SW480 (cell line): ENCODE data around the gene ZC3H12C.

Experiments
- DNase-seq: peaks from one replicate; pipeline ENCODE4 v3.0.0-alpha.2; 2016; ENCODE audit warnings: low spot score

ZC3H12C gene

DNA sequence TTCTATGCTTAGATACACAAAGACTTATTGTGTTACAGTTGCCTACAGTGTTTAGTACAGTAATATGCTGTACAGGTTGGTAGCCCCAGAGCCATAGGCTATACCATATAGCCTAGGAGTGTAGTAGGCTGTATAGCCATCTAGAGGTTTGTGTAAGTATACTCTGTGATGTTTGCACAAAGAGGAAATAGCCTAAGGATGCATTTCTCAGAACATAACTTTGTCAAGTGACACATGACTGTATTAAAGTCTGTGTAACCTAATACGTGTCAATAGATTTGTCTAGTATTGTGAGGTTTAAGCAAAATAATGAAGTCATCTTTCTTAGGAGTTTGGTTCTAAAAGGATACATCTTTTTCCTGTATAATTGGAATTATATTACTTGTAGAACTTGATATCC is 5.5 kb downstream of the ZC3H12C start:
- no peak for DNase-seq

DNA sequence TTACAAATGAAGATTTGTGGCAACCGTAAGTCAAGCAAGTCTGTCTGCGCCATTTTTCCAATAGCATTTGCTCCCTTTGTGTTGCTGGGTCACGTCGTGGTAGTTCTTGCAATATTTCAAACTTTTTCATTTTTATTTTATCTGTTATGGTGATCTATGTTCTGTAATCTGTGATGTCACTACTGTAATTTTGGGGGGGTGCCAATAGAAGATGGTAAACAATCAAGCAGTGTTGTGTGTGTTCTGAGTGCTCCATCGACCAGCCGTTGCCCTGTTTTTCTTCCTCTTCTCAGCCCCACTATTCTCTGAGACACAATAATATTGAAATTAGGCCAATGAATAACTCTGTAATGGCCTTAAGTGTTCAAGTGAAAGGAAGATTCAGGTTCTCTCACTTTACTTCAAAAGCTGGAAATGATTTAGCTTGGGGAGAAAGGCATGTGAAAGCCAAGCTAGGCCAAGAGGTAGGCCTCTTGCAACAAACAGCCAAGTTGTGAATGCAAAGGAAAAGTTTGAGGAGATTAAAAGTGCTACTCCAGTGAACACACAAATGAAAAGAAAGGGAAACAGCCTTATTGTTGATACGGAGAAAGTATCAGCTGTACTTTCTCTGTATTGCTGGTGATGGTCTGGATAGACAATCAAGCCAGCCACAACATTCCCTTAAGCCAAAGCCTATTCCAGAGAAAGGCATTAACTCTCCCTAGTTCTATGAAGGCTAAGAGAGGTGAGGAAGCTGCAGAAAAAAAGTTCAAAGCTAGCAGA is 7.5 kb downstream of the ZC3H12C start:
- DNase-seq = no peak

DNA sequence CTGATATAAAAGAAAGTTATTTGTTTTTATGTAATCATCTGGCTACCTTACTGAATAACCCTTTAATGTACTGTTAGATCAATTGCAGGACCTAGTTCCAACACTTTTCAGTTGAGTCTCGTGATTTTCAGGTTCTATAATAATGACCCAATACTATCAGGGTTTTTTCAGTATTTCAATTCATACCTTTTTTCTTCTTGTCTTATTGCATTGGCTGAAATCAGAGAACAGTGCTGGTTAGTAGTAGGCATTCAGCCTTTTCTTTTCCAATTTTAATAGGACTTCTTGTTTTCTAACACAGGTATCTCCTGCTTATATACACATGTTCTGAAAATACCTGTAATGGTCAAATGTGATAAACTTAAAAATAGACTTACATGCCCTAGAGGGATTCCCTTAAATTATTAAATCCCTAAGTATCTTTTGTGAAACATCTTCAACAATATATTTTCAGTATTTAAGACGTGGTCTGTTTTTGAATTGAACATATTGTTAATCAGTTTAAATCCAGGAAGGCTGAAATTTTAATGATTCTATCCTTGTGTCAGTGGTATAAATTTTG is 13.6 kb downstream of the ZC3H12C start:
- DNase-seq = no peak

DNA sequence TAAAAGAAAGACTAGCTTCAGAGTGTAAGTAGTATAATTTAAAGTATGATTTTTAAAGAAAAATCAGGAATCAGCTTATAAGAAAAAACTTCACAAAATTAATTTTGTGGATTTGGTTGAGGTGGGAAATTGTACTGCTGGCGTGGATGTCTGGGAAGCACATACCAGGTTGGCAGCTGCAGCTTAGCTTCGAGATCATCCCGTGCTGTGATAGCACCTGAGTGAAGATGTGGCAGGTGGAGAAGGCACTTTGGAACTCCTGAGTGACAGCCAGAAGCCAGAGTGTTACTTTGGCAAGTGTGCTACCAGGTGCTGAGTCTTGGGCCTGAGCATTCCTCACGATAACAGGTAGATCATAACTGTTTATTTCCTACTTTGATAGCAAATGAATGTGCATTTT is 17.7 kb downstream of the ZC3H12C start:
- DNase-seq = no peak

DNA sequence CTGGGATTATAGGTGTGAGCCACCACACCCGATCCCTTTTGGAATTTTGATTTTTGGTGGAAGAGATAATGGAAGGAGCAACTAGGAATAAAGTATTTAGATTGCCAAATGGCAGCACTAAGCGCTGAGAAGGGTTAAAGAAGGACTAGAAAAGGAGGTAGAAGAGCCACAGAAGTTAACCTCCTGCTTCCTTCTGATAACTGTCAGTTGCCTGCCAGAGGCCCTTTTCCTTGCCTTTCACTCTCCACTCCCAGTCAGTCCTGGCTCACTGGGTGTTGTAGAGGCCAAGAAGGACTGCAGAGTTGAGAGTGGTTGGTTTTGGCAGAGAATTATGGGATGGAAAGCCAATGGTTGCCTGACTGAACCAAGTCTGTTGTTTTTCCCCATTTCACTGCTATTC is 19.3 kb downstream of the ZC3H12C start:
- DNase-seq = no peak

DNA sequence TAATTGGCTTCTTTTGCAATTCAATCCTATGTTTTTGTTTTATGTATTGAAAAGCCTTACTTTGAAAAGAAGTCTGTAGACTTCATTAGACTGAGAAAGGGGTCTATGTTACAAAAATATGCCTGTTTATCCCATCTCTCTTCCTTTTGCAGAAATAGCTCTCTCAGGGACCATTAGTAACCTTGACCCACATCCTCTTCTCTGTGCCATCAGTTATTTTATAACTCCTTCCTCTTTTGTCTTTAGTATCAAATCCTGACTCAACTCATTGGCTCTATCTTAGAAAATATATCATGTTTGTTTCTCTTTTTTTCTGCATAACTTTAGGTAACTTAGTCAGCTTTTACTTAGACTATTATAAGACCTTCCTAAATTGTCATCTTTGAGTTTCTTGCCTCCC is 20.3 kb downstream of the ZC3H12C start:
- no peak for DNase-seq

DNA sequence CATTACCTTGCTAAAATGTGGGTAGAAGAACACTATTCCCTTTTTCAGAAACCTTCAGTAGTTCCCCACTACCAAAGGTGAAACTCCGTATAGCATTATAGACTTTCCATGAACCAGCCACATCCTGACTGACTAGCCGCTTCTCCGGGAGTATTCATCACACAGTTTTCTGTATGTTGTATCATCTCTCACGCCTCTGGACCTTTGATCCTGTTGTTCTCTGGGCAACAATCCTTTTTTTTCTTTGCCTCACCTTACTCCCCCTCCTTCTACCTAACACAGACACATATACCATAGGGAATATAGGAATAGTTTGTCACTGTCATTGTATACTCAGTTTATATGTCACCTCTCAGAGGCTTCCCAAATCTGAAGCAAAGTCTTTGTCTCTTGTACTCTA is 20.8 kb downstream of the ZC3H12C start:
- DNase-seq = no peak

DNA sequence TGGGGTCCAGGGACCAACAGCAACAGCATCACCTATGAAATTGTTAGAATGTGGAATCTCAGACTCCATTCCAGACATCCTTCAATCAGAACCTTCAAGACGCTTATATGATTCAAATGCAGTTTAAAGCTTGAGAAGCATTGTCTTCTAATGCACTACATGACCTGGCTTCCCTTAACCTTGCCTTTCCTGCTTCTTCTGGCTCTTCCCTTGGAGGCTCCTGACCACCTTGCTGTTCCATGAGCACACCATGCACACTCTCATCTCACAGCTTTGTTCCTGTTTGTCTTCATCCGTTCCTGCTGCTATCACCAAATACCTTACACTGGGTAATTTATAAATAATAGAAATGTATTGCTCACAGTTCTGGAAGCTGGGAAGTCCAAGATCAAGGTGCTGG is 26.1 kb downstream of the ZC3H12C start:
- no peak for DNase-seq

DNA sequence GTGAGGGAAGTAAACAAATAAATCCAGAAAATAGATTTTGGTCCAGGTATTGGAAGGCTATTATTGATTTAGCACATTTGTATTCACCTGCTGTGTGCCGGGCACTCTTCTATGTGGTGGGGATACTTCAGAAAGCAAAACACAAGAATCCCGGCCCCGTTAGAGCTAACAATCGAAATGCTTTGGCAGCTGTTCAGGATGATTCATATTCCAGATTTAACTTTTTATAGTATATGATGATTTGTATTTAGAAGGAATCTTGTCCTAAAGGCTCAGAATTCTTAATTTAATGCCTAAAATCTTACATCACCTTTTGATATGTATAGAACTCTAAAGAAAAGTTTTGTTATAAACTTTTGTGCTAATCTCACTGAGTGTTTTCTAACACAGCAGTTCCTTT is 28.0 kb downstream of the ZC3H12C start:
- no peak for DNase-seq

DNA sequence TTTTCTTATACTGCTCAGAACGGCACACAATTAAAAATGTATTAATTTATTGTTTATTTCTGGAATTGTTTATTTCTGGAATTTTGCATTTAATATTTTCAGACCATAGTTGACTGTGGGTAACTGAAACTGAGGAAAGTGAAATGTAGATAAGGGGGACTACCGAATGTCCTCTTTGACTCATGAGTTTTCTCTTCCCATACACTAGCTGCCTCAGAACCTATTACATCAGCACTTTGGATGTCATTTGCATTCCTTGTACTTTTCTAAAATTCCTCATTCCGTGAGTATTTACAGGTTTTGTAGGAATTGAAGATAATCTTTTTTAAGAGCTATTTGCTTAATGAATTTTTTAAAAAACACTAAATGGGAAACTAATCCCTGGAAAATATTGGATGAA is 29.8 kb downstream of the ZC3H12C start:
- DNase-seq = no peak

DNA sequence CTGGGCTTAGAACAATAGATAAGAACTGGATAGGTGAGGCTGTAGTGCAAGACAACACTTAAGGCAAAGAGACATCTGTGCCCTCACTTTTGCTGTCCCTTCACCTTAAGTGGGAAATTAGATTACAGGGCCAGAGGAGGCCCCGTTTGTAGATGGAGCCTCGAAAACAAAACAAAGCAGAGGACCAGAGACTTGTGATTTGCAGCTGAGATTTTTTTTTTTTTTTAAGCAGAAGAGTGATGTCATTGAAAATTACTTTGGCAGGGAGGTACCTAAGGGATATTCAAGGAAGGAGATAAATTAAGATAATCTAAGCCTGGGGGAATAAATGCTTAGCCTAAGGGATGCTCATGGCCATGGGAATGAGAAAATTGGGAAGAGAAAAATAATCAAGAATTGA is 31.4 kb downstream of the ZC3H12C start:
- DNase-seq = no peak

DNA sequence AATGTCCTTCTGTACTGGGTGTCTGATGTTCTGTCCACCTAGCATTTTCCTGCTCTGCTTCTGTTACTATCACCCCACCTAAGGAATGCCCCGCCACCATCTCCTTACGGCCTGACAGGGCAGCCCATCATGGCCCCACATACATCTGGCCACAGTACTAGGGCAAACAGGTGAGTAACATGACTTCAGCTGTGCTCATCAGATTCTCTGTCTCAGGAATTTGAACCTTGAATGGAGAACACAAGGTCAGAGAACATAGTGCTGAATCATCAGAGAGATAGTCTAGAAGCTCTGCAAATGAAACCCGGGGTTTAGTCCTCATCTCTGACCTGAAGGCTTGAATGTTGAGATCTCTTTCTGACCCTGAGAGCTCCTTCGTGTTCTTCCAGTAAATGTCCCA is 32.4 kb downstream of the ZC3H12C start:
- DNase-seq = no peak

DNA sequence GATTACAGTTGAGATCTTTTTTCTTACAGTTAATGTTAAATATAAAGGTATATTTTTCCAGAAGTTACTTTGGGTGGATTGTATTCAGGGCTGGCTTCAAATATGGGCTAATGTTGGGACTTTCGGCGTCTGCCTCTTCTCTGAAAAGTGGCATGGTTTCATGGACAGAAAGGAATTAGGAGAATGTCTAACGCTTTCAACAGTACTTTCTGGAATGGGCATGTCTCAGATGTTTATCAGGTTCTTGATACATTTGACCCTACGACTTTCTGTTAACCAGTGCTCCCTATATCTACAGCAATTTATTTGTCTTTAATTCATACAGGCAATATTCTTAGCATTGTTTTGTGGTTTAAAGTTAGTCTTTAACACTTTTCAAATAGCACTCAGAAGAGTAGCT is 33.7 kb downstream of the ZC3H12C start:
- no peak for DNase-seq

DNA sequence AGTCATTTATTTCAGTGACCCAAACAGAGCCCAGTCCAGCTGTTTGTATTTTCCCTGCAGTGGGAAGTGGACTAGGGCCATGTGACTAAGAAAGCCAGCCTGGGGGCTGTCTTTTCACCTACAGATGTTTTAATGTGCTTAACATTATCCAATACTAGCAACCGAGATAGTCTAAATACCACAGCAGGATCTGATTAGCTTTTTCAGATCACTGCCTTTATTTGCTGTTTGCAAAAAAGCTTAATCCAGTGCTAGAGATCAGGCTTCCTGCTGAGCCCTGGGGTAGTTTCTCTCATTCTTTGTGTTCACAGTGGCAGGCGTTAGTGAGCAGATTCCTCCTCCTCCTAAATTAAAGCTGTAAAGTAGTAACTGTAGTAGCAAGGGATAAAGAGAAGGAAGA is 35.0 kb downstream of the ZC3H12C start:
- DNase-seq = no peak

DNA sequence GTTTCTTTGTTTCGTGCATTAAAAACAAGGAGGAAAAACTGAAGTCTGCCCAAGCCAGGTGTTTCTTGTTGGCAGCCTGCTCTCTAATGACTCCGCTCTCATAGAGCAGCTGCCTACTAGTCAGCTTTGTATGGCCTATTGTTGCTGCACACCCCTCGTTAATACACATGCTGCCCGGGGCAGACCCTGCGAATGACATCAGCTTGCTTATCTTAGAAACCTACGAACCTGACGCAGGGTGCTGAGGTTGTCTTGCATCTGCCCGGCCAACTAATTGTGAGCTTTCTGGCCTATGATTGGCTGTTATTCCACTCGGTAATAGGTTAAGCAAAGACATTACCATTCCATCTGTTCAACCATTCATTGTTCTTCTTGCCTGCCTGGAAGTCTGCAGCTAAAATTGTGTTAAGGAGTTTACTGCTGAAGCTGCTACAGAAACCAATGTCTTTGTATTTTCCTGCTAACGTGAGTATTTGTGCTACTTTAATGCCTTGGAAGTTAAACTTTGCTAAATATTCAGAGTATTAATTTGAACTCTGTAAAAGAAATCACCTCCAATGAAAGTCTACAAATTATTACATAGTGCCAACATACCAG is 37.5 kb downstream of the ZC3H12C start:
- DNase-seq = no peak

DNA sequence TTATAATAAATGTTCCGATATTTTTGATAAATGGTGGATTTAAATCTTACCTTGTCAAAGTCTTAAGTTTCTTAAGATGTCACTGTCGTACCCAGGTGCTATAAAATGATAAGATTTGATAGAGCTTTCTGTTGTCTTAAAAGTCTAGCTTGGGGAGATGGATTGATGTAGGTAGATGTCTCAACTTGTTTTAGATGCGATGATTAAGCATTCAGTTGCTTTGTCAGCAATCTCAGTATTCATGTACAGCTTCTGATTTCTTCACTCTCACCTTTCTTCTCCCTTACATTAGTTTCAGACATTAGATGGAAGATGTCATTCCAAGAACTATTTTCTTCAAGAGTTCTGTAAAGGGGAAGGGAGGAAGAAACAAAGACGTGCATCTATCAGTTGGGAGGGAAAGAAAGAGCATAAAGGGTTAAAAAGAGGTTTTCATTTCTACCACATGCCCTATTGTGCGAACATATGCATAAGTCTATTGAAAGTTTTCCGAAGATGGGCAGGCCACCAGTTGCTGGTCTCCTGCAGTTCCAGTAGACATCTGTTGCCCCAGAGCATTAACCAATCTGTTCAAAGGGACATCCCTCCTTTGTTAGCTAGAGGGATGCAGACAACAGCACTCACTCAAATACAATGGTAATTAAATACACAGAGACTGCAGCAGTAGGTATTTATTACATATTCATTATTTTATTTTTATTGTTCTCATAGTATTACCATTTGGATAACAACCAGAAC is 38.4 kb downstream of the ZC3H12C start:
- no peak for DNase-seq

DNA sequence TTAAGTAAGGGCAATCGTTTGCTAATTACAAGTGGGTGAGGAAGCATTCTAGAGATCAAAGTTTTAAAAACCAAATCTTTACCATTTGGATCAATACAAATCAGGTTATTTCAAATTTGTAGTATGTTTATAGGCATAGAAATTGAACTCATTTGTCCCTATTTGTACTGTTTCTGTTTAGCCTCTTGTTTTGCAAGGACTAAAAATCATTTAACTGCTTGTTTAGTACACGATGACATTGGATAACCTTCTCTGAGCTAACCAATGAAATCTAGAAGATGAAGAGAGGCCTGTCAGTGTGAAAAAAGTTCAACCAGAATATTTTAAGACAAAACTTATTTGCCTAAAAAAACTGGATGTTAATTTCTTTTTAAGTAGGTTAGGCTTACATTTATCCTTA is 40.0 kb downstream of the ZC3H12C start:
- no peak for DNase-seq

DNA sequence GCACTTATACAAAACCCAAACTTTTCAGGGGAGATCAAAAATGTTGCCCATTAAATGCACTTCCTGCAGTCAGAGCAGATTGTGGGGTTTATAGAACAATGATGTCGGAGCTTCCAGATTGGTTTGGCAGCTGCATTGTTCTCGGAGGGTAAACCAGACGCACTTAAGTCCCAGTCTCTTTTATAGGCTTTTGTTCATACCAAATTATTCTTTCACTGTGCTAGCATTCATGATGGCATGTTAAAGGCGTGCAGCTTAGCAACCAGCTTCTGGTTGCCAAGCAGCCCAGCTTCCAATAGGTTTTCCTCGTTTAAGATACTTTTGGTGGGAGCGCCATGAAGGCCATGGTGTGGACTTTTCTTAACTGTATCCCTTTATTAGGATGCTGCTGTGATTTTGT is 40.9 kb downstream of the ZC3H12C start:
- no peak for DNase-seq

DNA sequence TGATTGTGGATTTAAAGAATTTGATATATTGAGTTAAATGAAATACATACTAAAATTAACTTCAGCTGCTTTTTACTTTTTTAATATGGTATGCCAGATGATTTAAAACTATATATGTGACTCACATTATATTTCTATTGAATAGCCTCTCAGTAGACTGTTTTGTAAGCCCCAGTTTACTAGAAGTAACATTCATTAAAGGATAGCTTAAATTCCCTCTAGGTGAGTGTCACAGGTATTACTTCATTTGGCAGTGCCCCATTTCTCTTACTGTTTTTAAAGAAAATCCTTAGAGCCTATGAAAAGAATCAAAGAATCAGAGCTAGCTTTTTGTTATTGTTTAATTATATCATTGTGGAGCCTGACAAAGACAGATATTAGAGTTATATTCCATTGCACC is 48.6 kb downstream of the ZC3H12C start:
- DNase-seq = no peak

DNA sequence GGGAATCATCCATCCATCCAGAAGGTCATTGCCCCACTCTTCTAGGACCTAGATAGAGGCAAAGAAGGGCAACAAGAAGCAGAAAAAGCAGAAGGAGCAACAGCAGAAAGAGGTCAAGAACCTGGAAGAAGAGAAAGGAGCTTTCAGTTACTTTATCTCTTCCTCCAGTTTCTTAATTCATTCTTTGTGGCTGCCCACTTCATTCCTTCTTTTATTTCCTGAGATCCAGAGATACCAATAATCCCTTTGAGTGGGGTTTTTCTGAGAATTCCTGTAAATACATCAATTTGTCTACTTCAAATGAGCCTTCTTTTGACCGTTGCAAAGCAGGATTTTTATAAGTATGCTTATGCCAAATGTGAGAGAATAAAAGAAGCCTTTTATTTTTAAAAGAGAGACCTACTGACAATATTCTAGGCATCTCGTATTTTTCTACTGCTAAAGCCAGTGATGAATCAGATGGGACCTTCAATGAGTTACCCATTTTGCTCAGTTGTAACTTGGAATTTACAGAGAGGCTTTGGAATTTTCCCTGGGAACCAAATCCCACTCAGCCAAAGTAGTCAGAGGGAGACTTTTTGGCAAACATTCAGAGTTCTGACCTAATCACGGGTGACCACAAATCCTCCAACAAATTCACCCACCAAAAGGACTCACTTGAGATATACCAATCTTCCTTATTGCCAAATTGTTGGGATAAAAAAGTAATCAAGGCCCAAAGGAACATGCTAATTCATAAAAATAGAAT is 54.9 kb downstream of the ZC3H12C start:
- DNase-seq = no peak

DNA sequence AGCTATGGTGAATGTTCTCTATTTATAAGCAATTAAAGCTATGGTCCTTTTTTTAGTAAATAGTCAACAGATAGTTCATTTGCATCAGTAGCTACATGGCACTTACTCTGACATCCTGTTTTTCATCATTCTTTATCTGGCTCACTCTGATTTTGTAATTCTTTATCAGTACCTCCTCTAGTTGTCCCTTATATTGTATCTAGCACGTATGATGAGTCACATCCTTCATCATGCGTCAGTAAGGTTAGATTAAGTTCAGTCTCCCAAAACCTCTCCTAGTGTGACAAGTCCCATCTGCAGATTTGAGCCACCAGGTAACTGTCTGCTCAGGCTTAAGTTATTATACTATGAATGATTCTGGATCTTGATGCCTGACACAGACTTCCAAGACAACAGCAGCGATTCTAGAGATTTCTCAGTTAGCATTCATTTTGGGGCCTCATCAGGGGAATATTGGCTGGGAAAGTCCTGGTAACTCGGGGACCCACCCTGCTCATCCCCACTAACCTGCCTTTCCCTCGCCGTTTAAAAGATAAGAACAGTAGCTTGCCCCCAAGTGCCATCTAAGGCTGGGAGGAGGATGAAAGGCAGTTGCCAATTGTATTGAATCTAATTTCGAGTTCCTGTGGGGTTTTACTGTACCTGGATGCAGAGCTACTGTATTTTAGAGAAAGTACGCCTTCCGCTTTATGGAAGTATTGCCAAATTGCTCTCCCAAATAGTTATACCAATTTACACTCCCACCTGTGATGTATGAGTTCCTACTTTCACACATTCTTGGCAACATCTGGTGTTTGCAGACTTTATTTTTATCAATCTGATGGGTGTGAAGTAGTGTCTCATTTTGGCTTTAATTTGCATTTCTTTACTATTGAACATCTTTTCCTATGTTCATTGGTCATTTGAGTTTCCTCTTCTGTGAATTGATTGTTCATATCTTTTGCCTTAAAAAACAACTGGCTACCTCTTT is 55.9 kb downstream of the ZC3H12C start:
- peak; percentile 5 for DNase-seq
